Measurements from ENCODE around the gene IQSEC3. TPM values are rescaled to one million over a fixed set of nuclear protein-coding genes. Genes with fewer than 3 reads are reported as not detected.

IQSEC3 gene
- total RNA-seq, 1 experiment from 2014 or later, result 0.55 TPM

GRCh38 chr12:170371-171225 is 104.0 kb downstream of the IQSEC3 start:
- Mint-ChIP-seq H3K27me3 (ENCODE audit: low read depth) (peaks cover 21% of the 10 kb centered on the region), H3K4me1 (peaks cover 48 to 69% of the 10 kb centered on the region in 2 experiments), H3K9me3 (no peaks in the 10 kb centered on the region), H3K27ac (peak overlapping the region in 1 of 3 experiments; percentile 12; a peak in 1 of 7 replicates), H3K36me3 (ENCODE audit: insufficient read depth in 1 of 3, low read depth in 3 of 3) (no peaks in the 10 kb centered on the region; a peak in 2 of 7 replicates), H3K4me3 (no peak overlapping the region)
- no peak overlapping the region for H2AFZ ChIP-seq (ENCODE audit: low read length)
- H4K20me1 ChIP-seq (ENCODE audit: control insufficient read depth, insufficient read depth, insufficient read length), result no peaks in the 10 kb centered on the region
- no peak overlapping the region for H3K4ac ChIP-seq (ENCODE audit: low read depth, low read length)
- H3K56ac ChIP-seq (ENCODE audit: insufficient read length, low read depth, low read length), result no peak overlapping the region
- H3K18ac ChIP-seq (ENCODE audit: insufficient read length, low read depth, low read length), result no peak overlapping the region
- H3K27ac ChIP-seq (ENCODE audit: insufficient read length, low read depth, low read length), result no peak overlapping the region
- H3K23ac ChIP-seq (ENCODE audit: insufficient read length, low read depth, low read length), result no peak overlapping the region
- peaks cover 6% of the 10 kb centered on the region; the same call in 1 of the 2 replicates for H3K4me1 ChIP-seq (ENCODE audit: insufficient read depth, low read length)
- TF ChIP-seq, protein P1, sequence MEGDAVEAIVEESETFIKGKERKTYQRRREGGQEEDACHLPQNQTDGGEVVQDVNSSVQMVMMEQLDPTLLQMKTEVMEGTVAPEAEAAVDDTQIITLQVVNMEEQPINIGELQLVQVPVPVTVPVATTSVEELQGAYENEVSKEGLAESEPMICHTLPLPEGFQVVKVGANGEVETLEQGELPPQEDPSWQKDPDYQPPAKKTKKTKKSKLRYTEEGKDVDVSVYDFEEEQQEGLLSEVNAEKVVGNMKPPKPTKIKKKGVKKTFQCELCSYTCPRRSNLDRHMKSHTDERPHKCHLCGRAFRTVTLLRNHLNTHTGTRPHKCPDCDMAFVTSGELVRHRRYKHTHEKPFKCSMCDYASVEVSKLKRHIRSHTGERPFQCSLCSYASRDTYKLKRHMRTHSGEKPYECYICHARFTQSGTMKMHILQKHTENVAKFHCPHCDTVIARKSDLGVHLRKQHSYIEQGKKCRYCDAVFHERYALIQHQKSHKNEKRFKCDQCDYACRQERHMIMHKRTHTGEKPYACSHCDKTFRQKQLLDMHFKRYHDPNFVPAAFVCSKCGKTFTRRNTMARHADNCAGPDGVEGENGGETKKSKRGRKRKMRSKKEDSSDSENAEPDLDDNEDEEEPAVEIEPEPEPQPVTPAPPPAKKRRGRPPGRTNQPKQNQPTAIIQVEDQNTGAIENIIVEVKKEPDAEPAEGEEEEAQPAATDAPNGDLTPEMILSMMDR (conservative IDR thresholded peaks at IDR 0.05), result no peak
- no peak overlapping the region for H3T11ph ChIP-seq (ENCODE audit: low read length)
- no peak overlapping the region for H2BK15ac ChIP-seq (ENCODE audit: low read depth, low read length)
- H3K79me1 ChIP-seq (ENCODE audit: insufficient read depth, low read depth, low read length, poor library complexity, severe bottlenecking), result no peaks in the 10 kb centered on the region
- no peak overlapping the region for H2BK12ac ChIP-seq (ENCODE audit: insufficient read length, low read depth, low read length)
- no peaks in the 10 kb centered on the region for H3K23me2 ChIP-seq (ENCODE audit: insufficient read length, low read depth, low read length, poor library complexity, severe bottlenecking)
- H2BK20ac ChIP-seq (ENCODE audit: low read depth, low read length, poor library complexity, severe bottlenecking), result no peak overlapping the region
- WGBS (ENCODE audit: extremely low coverage, insufficient read length, low lambda C conversion rate), result no CpG with 5 or more reads among the region's 29 CpGs
- no peak overlapping the region for H3K4me2 ChIP-seq (ENCODE audit: insufficient read depth, insufficient read length, low read length)
- H4K91ac ChIP-seq (ENCODE audit: insufficient read length, low read depth, low read length), result no peak overlapping the region
- H3K9me3 ChIP-seq (ENCODE audit: control insufficient read depth, low read depth, low read length), result no peaks in the 10 kb centered on the region
- no peak overlapping the region for H4K5ac ChIP-seq (ENCODE audit: insufficient read length, low read depth, low read length)
- H3K9ac ChIP-seq (ENCODE audit: extremely low read depth, insufficient read length, low read length), result no peak overlapping the region
- no peak overlapping the region for H4K8ac ChIP-seq (replicated peaks; ENCODE audit: insufficient read length, low read depth, low read length)
- no peaks in the 10 kb centered on the region for H3K79me2 ChIP-seq (ENCODE audit: insufficient read depth, low read length)
- no peak overlapping the region for H2BK120ac ChIP-seq (ENCODE audit: low read depth, low read length, poor library complexity, severe bottlenecking)
- DNase-seq, result no peak
- no peak overlapping the region for H2BK5ac ChIP-seq (ENCODE audit: insufficient read length, low read length)
- no peaks in the 10 kb centered on the region for H3K27me3 ChIP-seq (ENCODE audit: insufficient read depth, low read length)
- no peak overlapping the region for H2AK5ac ChIP-seq (ENCODE audit: insufficient read length, low read length)
- no peak overlapping the region for H3K14ac ChIP-seq (ENCODE audit: insufficient read depth, low read length)

Measured in H9 (cell line).